ACC112 (cell line): Measurements from ENCODE around the gene JPT1.

Experiments
- H2AFZ ChIP-seq: fragments of 200-600 bp; sonication (generic); one replicate; pipeline ENCODE4 v1.6.0; 2017; ENCODE audit warnings: antibody characterized with exemption, low read length; ENCODE audit not compliant: unreplicated experiment
- H3K27ac ChIP-seq: fragments of 200-600 bp; sonication (generic); 2 replicates; pipeline ENCODE4 v1.5.1; 2014; ENCODE audit warnings: low read depth, mild to moderate bottlenecking, antibody characterized with exemption, low read length, moderate library complexity
- H3K27me3 ChIP-seq: fragments of 200-600 bp; sonication (generic); 2 replicates; pipeline ENCODE4 v1.6.1; 2014; ENCODE audit warnings: mild to moderate bottlenecking, antibody characterized with exemption, low read length, moderate library complexity, mixed read lengths; ENCODE audit not compliant: insufficient read depth
- H3K36me3 ChIP-seq: fragments of 200-600 bp; sonication (generic); 2 replicates; pipeline ENCODE4 v1.6.1; 2016; ENCODE audit warnings: mild to moderate bottlenecking, antibody characterized with exemption, low read length, moderate library complexity, mixed read lengths; ENCODE audit not compliant: insufficient read depth
- H3K4me1 ChIP-seq: fragments of 200-600 bp; sonication (generic); one replicate; pipeline ENCODE4 v1.6.1; 2016; ENCODE audit warnings: low read length, mixed read lengths; ENCODE audit not compliant: insufficient read depth, unreplicated experiment, control insufficient read depth
- H3K4me3 ChIP-seq: fragments of 200-600 bp; sonication (generic); 2 replicates; pipeline ENCODE4 v1.5.1; 2014; ENCODE audit warnings: mild to moderate bottlenecking, low read depth, low read length
- H3K79me2 ChIP-seq: fragments of 200-600 bp; sonication (generic); one replicate; pipeline ENCODE4 v1.6.0; 2016; ENCODE audit warnings: low read length; ENCODE audit not compliant: control insufficient read depth, unreplicated experiment, insufficient read depth

JPT1 gene

DNA sequence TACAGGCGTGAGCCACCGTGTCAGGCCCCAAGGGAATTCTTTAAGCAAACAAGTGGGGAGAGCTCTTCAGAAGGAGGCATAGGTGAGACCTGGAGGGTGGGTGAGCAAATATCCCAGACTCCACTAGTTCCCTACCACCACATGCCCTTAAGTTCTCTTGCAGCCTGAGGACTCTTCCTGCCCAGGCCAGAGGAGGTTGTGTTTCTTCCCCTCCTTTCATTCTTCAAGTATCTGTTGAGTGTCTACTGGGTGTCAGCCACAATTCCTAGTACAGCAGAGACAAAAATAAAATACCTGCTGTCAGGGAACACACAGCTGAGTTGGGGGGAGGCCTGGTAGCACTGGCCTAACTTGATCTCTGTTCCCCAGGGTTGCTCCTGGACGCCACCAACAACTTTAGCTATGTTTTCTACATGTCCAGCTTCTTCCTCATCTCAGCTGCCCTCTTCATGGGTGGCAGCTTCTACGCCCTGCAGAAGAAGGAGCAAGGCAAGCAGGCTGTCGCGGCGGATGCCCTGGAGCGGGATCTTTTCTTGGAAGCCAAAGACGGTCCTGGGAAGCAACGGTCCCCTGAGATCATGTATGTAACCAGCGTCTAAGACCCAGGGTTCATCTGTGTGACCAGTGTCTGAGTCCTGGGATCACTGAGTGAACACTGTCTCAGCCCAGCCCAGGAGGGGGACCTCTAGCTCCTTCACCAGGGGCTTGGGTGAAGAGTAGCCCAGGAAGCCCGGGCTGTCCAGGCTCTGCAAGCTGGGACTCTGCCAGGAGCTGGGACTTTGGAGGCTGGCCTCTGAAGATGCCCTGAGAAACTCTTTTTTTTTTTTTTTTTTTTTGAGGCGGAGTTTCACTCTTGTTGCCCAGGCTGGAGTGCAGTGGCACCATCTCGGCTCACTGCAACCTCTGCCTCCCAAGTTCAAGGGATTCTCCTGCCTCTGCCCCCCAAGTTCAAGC, 50.4 kb downstream of the JPT1 start:
- Histone ChIP-seq H3K36me3 (no peaks in the 10 kb centered on the region), H3K79me2 (no peaks in the 10 kb centered on the region), H3K27me3 (no peaks in the 10 kb centered on the region), H3K4me1 (no peaks in the 10 kb centered on the region), H2AFZ (no peak overlapping the region), H3K4me3 (no peak overlapping the region), H3K27ac (no peak overlapping the region)

DNA sequence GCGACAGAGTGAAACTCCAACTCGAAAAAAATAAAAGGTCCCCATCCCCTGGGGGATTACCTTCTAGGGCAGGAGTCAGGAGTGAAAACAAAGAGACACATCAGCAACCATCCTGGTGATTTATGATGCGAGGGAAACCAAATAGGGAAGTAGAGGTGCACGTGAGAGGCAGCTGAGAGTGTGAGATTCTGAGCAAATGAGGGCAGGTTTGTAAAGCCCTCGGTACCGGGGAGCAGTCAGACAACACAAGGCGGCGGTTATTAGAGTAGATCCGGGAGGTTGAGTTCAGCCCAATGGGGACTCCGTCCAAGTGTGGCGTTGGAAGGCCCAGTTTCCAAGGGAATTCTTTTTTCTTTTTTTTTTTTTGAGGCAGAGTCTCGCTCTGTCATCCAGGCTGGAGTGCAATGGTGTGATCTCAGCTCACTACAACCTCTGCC, 51.9 kb downstream of the JPT1 start:
- Histone ChIP-seq H3K79me2 (no peaks in the 10 kb centered on the region), H3K4me3 (no peak overlapping the region), H3K27me3 (no peaks in the 10 kb centered on the region), H2AFZ (no peak overlapping the region), H3K27ac (no peak overlapping the region), H3K4me1 (no peaks in the 10 kb centered on the region), H3K36me3 (no peaks in the 10 kb centered on the region)

DNA sequence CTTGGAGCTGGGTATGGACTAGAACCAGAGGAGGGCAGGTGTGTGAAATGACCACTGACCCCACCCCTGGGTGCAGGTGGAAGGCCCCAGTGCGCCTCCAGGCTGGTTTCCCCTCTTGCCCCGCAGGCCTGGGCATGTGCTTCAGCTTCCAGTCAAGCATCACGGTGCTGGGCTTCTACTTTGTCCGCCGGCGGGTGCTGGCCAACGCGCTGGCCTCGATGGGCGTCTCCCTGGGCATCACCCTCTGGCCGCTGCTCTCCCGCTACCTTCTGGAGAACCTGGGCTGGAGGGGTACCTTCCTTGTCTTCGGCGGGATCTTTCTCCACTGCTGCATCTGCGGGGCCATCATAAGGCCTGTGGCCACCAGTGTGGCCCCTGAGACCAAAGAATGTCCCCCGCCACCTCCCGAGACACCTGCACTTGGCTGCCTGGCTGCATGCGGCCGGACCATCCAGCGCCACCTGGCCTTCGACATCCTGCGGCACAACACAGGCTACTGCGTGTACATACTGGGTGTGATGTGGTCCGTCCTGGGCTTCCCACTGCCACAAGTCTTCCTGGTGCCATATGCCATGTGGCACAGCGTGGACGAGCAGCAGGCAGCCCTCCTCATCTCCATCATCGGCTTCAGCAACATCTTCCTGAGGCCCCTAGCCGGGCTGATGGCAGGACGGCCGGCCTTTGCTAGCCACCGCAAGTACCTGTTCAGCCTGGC, 54.3 kb downstream of the JPT1 start:
- H3K4me3 ChIP-seq: no peak overlapping the region
- peaks cover 4% of the 10 kb centered on the region for H3K4me1 ChIP-seq
- no peaks in the 10 kb centered on the region for H3K27me3 ChIP-seq
- H3K79me2 ChIP-seq: no peaks in the 10 kb centered on the region
- H3K27ac ChIP-seq: no peak overlapping the region
- H2AFZ ChIP-seq: no peak overlapping the region
- no peaks in the 10 kb centered on the region for H3K36me3 ChIP-seq

DNA sequence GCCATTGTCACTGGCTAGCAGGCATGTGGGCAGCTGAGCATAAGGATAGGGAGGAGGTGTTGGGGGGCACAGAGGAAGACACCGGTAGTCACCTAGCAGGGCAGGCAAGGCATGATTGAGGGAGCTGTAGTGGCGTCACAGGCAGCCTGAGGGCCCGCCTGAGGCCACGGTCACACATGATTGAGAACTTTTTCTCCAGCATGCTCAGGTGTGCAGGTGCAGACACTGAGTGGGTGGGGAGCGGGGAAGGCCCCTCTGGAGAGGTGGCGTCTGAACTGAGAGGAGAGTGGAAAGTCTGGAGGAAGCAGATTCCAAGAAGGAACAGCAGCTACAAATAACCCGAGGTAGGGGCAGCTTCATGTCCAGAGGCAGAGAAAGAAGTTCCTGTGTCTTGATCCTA, 55.5 kb downstream of the JPT1 start:
- Histone ChIP-seq H3K27me3 (no peaks in the 10 kb centered on the region), H3K4me3 (no peak overlapping the region), H3K27ac (no peak overlapping the region), H3K4me1 (peaks cover 4% of the 10 kb centered on the region), H2AFZ (no peak overlapping the region), H3K79me2 (no peaks in the 10 kb centered on the region), H3K36me3 (no peaks in the 10 kb centered on the region)

DNA sequence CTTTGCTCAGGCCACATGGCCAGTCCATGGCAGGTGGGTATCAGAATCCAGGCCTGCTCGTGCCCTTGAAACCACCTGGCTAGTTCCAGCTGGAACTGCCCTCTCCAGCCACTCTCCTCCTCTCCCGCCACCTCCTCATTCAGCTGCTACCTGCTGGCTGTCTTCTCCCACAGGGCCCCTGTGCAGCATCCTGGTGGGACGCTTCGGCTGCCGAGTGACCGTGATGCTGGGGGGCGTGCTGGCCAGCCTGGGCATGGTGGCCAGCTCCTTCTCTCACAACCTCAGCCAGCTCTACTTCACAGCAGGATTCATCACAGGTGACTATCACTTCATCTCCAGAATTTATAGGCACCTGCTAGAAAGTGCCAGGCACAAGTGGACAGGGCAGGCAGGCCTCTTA, 56.4 kb downstream of the JPT1 start:
- H3K79me2 ChIP-seq: no peaks in the 10 kb centered on the region
- H3K4me3 ChIP-seq: no peak overlapping the region
- no peaks in the 10 kb centered on the region for H3K27me3 ChIP-seq
- H2AFZ ChIP-seq: no peak overlapping the region
- H3K4me1 ChIP-seq: peaks cover 9% of the 10 kb centered on the region
- H3K36me3 ChIP-seq: no peaks in the 10 kb centered on the region
- H3K27ac ChIP-seq: no peak overlapping the region

DNA sequence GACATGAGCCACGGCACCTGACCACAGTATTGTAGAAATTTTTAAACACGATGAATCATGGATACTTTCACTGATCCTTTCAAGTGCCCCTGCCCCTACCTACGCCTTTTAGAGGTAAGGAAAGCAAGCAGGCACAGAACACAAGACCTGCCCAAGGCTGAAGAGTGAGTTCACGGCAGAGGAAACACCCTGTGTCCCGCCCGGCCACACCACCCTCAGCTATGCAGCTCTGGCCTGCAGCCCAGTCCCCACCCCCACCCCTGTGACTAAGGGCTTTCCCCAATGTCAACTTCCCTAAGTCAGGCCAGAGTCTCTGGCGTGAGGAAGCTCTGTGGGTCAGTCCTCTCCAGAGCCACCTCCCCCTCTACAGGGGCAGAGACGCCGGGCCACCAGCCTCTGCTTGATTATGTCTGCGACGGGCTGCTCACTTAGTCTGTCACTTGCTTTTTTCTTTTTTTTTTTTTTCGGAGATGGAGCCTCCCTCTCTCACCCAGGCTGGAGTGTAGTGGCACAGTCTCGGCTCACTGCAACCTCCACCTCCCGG, 58.2 kb downstream of the JPT1 start:
- H3K4me3 ChIP-seq: no peak overlapping the region
- no peaks in the 10 kb centered on the region for H3K27me3 ChIP-seq
- peaks cover 5% of the 10 kb centered on the region for H3K79me2 ChIP-seq
- H2AFZ ChIP-seq: no peak overlapping the region
- peaks cover 23% of the 10 kb centered on the region for H3K4me1 ChIP-seq
- H3K36me3 ChIP-seq: no peaks in the 10 kb centered on the region
- H3K27ac ChIP-seq: no peak overlapping the region

DNA sequence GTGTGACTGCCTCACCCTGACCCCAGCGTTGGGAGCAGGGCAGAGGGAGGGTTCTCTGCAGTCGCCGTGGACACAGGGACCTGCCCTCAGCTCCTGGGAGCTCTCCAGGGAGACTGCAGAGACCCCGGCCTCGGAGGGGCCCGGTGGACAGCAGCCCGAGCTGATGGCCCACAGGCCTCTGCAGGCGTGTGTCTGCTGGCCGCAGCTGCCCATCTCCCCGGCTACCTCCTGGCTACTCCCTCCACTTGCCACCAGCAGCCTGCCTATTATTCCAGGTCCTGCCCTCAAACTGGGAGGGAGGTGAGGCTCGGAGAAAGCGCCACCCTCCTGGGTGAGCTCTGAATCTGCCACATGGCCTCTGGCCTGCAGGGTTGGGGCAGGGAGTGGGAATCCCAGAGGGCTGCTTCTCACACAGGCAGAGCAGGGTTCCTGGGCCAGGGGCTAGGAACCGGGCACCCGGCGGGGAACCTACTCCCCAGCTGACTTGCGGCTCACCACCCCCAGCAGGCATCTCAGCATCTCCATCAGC, 59.4 kb downstream of the JPT1 start:
- no peaks in the 10 kb centered on the region for H3K27me3 ChIP-seq
- no peaks in the 10 kb centered on the region for H3K36me3 ChIP-seq
- no peak overlapping the region for H3K4me3 ChIP-seq
- no peak overlapping the region for H3K27ac ChIP-seq
- H2AFZ ChIP-seq: no peak overlapping the region
- peaks cover 27% of the 10 kb centered on the region for H3K4me1 ChIP-seq
- peaks cover 5% of the 10 kb centered on the region for H3K79me2 ChIP-seq

DNA sequence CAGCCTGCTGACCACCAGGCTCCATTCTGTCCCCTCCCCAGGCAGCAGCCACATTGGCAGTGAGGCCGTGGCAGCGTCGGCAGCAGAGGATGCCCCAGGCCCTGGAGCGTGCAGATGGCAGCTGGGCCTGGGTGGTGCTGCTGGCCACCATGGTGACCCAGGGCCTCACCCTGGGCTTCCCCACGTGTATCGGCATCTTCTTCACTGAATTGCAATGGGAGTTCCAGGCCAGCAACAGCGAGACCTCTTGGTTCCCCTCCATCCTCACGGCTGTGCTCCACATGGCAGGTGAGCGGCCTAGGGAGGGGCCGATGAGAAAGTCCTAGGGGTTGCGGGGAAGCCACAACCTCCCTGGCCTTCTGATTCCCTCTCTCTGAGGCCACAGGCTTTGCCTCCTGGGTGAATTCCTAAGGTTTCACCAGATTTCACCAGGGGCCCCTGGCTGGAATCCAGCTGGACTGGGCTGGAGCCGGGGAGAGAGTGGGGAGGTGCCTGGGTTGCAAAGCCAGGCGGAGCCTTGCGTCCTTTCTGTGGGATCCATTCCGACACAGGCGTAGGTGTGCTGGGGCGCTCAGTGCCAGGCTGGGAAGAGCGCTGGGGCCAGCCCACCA, 60.7 kb downstream of the JPT1 start:
- Histone ChIP-seq H3K36me3 (no peaks in the 10 kb centered on the region), H3K4me3 (no peak overlapping the region), H3K79me2 (peaks cover 8% of the 10 kb centered on the region), H2AFZ (no peak overlapping the region), H3K4me1 (peaks cover 34% of the 10 kb centered on the region), H3K27ac (no peak overlapping the region), H3K27me3 (no peaks in the 10 kb centered on the region)

DNA sequence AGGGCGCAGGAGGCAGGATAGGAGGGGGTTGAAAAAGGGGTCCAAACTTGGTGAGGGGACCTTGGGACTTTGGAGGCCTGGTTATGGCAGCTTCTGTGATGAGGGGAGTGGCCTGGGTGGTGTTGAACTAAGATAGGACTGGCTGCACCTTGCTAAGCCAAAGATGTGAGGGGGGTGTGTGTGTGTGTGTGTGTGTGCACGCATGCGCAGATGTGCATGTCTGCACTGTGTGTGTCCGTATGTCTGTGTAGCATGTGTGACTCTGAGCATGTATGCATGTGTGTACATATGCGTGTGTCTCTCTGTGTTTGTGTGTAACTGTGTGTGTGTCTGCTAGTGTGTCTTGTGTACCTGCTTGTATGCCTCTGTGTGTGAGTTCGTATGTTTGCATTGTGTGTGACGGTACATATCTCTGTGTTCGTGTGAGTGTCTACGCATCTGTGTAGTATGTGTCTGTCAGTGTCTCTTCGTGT, 62.4 kb downstream of the JPT1 start:
- Histone ChIP-seq H3K27ac (no peak overlapping the region), H3K4me3 (no peak overlapping the region), H3K36me3 (no peaks in the 10 kb centered on the region), H3K4me1 (peaks cover 37% of the 10 kb centered on the region), H3K79me2 (peaks cover 8% of the 10 kb centered on the region), H3K27me3 (no peaks in the 10 kb centered on the region), H2AFZ (no peak overlapping the region)
